Transverse colon (tissue), 4 donors: ENCODE data around the gene TRIM65. TPM values are rescaled to one million over a fixed set of nuclear protein-coding genes. Genes with fewer than 3 reads are reported as not detected.

Experiments used
- DNase-seq: peaks from one replicate; pipeline ENCODE4 v3.0.0-alpha.2; 2019
- H3K27ac ChIP-seq, 4 donors: fragments of 200-600 bp; sonication (generic); 2 replicates each; pipeline ENCODE4 v1.5.1; 2016 to 2018; ENCODE audit warnings: inconsistent platforms in 4 of 4
- H3K27me3 ChIP-seq: fragments of 200-600 bp; sonication (generic); 2 replicates; pipeline ENCODE4 v1.5.1; 2017; ENCODE audit warnings: inconsistent platforms
- H3K36me3 ChIP-seq, 4 donors: fragments of 200-600 bp; sonication (generic); 2 replicates each; pipeline ENCODE4 v1.5.1; 2017 to 2019; ENCODE audit warnings: inconsistent platforms in 4 of 4
- H3K4me1 ChIP-seq, 4 donors: fragments of 200-600 bp; sonication (generic); 2 replicates each; pipeline ENCODE4 v1.5.1; 2017 to 2020; ENCODE audit warnings: inconsistent platforms in 4 of 4
- H3K4me3 ChIP-seq, 4 donors: fragments of 200-600 bp; sonication (generic); 1 replicate in 1 of 4; 2 replicates in 3 of 4; pipeline versions ENCODE4 v1.5.1 to v1.6.1; 2017 to 2019; ENCODE audit warnings: inconsistent platforms in 4 of 4
- H3K9me3 ChIP-seq, 2 donors: fragments of 200-600 bp; sonication (generic); 2 replicates each; pipeline ENCODE4 v1.5.1; 2017 to 2019; ENCODE audit warnings: inconsistent platforms in 2 of 2
- CTCF ChIP-seq, 5 experiments: fragments of 200-600 bp in 3 of 5; fragments of 450-650 bp in 2 of 5; sonication (generic) in 3 of 5; IDR thresholded peaks; 1 replicate in 2 of 5; 2 replicates in 3 of 5; pipeline ENCODE4 v1.5.1; 2016 to 2017; ENCODE audit warnings: antibody characterized with exemption in 5 of 5, inconsistent platforms in 3 of 5, mild to moderate bottlenecking in 2 of 5, moderate library complexity in 1 of 5
- EP300 ChIP-seq: sonication (generic); formaldehyde crosslinking; IDR thresholded peaks from one replicate; pipeline ENCODE4 v1.6.1; 2017; ENCODE audit warnings: antibody characterized with exemption, low read depth
- POLR2A ChIP-seq: fragments of 450-650 bp; IDR thresholded peaks from one replicate; pipeline ENCODE4 v1.6.1; 2016; ENCODE audit warnings: antibody characterized with exemption, mild to moderate bottlenecking, moderate library complexity
- POLR2AphosphoS5 ChIP-seq, 3 donors: sonication (generic); formaldehyde crosslinking; IDR thresholded peaks; one replicate each; pipeline ENCODE4 v1.6.1; 2016; ENCODE audit warnings: antibody characterized with exemption in 3 of 3
- WGBS, 2 donors: methylation state at CpG; one replicate each; pipeline ENCODE4 v1.1.5; 2018; ENCODE audit warnings: low coverage in 1 of 2; 5-methylcytosine and 5-hydroxymethylcytosine counted together
- in situ Hi-C, 4 donors: fragments of 200-750 bp; cut with MboI; loops; one replicate each; pipeline versions ENCODE4 v1.15.0 to v1.15.1; 2017; ENCODE audit warnings: low sequenced_read_pairs in 3 of 4, low pct_ligation_motif_present in 1 of 4, low pct_unique_long_range_greater_than_20kb in 1 of 4
- intact Hi-C: fragments of 100-400 bp; cut with DNase I; formaldehyde crosslinking; loops from one replicate; pipeline ENCODE4 v1.15.1; 2023; ENCODE audit warnings: low total_unique reads
- total RNA-seq, 4 donors: library from RNA; depleted of rRNA; stranded (reverse); fragments of >200 nt; gene quantifications; one replicate each; pipeline ENCODE4 v1.1.0, GENCODE V29; 2016

The TRIM65 gene
- total RNA-seq, 4 donors from 2014 or later: 16.8 to 21.7 (median 20.5) TPM

- H3K36me3 ChIP-seq: peaks cover 0 to 7% (median 0%) of the 10 kb centered on the region in 4 donors
- peak overlapping the region in 3 of 4 donors; percentile 8 to 98 (median 15) for H3K27ac ChIP-seq
- DNase-seq: no peak
- intact Hi-C loops: no loop called here
- H3K27me3 ChIP-seq: no peaks in the 10 kb centered on the region
- TF ChIP-seq POLR2AphosphoS5 (IDR thresholded peaks at IDR 0.05): no peak
- no peak for TF ChIP-seq POLR2A
- TF ChIP-seq CTCF (IDR thresholded peaks at IDR 0.05): no peak
- no peak for TF ChIP-seq EP300
- H3K4me3 ChIP-seq: no peak overlapping the region
- H3K9me3 ChIP-seq: no peaks in the 10 kb centered on the region
- peaks cover 21 to 26% (median 24%) of the 10 kb centered on the region in 4 donors for H3K4me1 ChIP-seq
- 81 to 85% methylated on average over 8 to 22 of the region's 22 CpGs for WGBS, 2 donors
- in situ Hi-C loops: loop anchor here in 1 of 4 donors (25.0 kb wide), 1 partner anchor 132 kb away; the partner anchor contains the start of gene GALK1
These were observed 2.6 kb downstream of the TRIM65 start for GRCh38 chr17:75894049-75894733.

- Histone ChIP-seq H3K27me3 (no peaks in the 10 kb centered on the region), H3K27ac (peak overlapping the region in 1 of 4 donors; percentile 98), H3K36me3 (no peaks in the 10 kb centered on the region), H3K4me3 (no peak overlapping the region), H3K4me1 (peaks cover 21 to 26% (median 24%) of the 10 kb centered on the region in 4 donors), H3K9me3 (no peaks in the 10 kb centered on the region)
- TF ChIP-seq CTCF (IDR thresholded peaks at IDR 0.05) (no peak), POLR2AphosphoS5 (IDR thresholded peaks at IDR 0.05) (no peak), EP300 (no peak), POLR2A (no peak)
- in situ Hi-C loops: loop anchor here in 1 of 4 donors (25.0 kb wide), 1 partner anchor 131 kb away; the partner anchor contains the start of gene GALK1
- WGBS, 2 donors: 89 to 91% methylated on average over 10 to 18 of the region's 18 CpGs
- DNase-seq: no peak
- intact Hi-C loops: no loop called here
These were observed 3.3 kb downstream of the TRIM65 start for GRCh38 chr17:75893305-75894048.

- intact Hi-C loops: no loop called here
- Histone ChIP-seq H3K27ac (no peak overlapping the region), H3K27me3 (no peaks in the 10 kb centered on the region), H3K4me1 (peaks cover 20 to 26% (median 24%) of the 10 kb centered on the region in 4 donors), H3K9me3 (no peaks in the 10 kb centered on the region), H3K4me3 (no peak overlapping the region), H3K36me3 (no peaks in the 10 kb centered on the region)
- DNase-seq: no peak
- WGBS, 2 donors: 86 to 100% methylated on average over 2 to 15 of the region's 16 CpGs
- in situ Hi-C loops: loop anchor here in 1 of 4 donors (25.0 kb wide), 1 partner anchor 130 kb away; the partner anchor contains the start of gene GALK1
- TF ChIP-seq POLR2A: no peak
- no peak for TF ChIP-seq POLR2AphosphoS5 (IDR thresholded peaks at IDR 0.05)
- no peak for TF ChIP-seq CTCF (IDR thresholded peaks at IDR 0.05)
- TF ChIP-seq EP300: no peak
These were observed 4.1 kb downstream of the TRIM65 start for GRCh38 chr17:75892556-75893224.
